HepG2 (cell line): ENCODE data around the gene ITGA2. TPM values are rescaled to one million over a fixed set of nuclear protein-coding genes. Genes with fewer than 3 reads are reported as not detected.

Experiments
- ASH2L ChIP-seq: fragments of 300-600, 200-600 bp; sonication (generic); IDR thresholded peaks from 2 replicates; pipeline ENCODE4 v1.7.0; 2017; ENCODE audit warnings: low read depth, mild to moderate bottlenecking, moderate library complexity, mixed read lengths, low read length; ENCODE audit not compliant: insufficient read length
- ATF1 ChIP-seq: IDR thresholded peaks from 2 replicates; pipeline ENCODE4 v1.6.1; 2016; ENCODE audit warnings: mild to moderate bottlenecking, control low read depth
- BCL6 ChIP-seq: IDR thresholded peaks from 2 replicates; pipeline ENCODE4 v1.6.1; 2016; ENCODE audit warnings: missing genetic modification reagents, missing compliant biosample characterization
- FOXA3 ChIP-seq: IDR thresholded peaks from 2 replicates; pipeline ENCODE4 v1.6.1; 2016; ENCODE audit warnings: missing genetic modification reagents, missing compliant biosample characterization
- GPN1 ChIP-seq: sonication (generic); formaldehyde crosslinking; IDR thresholded peaks from 2 replicates; pipeline ENCODE4 v1.5.1; 2020; ENCODE audit warnings: missing genetic modification reagents, borderline replicate concordance
- IRF2 ChIP-seq: IDR thresholded peaks from 2 replicates; pipeline ENCODE4 v1.6.1; 2018; ENCODE audit warnings: missing genetic modification reagents, missing compliant biosample characterization
- KLF11 ChIP-seq: IDR thresholded peaks from 2 replicates; pipeline ENCODE4 v1.6.1; 2016; ENCODE audit warnings: missing compliant biosample characterization
- MED1 ChIP-seq: sonication (generic); formaldehyde crosslinking; IDR thresholded peaks from 2 replicates; pipeline ENCODE4 v1.4.0; 2020; ENCODE audit warnings: missing genetic modification reagents
- RAD51 ChIP-seq: fragments of 450-650 bp; IDR thresholded peaks from 2 replicates; pipeline ENCODE4 v1.6.1; 2016; ENCODE audit warnings: borderline replicate concordance
- SMARCC2 ChIP-seq: fragments of 450-650 bp; IDR thresholded peaks from 2 replicates; pipeline ENCODE4 v1.6.1; 2017; ENCODE audit warnings: antibody characterized with exemption, mild to moderate bottlenecking
- SOX6 ChIP-seq, 2 experiments: fragments of 450-650 bp in 1 of 2; sonication (generic) in 1 of 2; formaldehyde crosslinking in 1 of 2; IDR thresholded peaks; 2 replicates each; pipeline versions ENCODE4 v1.4.0 to v1.6.1; 2017 to 2020; ENCODE audit warnings: antibody characterized with exemption in 1 of 2, mild to moderate bottlenecking in 1 of 2, missing genetic modification reagents in 1 of 2
- TCF7L2 ChIP-seq: IDR thresholded peaks from 2 replicates; pipeline ENCODE4 v1.6.1; 2011; ENCODE audit warnings: mild to moderate bottlenecking, low read depth, low read length, moderate library complexity
- ZMYM3 ChIP-seq: sonication (generic); formaldehyde crosslinking; IDR thresholded peaks from 2 replicates; pipeline ENCODE4 v1.5.1; 2020; ENCODE audit warnings: mild to moderate bottlenecking, missing genetic modification reagents
- ZNF552 ChIP-seq: sonication (generic); formaldehyde crosslinking; IDR thresholded peaks from 2 replicates; pipeline ENCODE4 v1.9.0; 2022; ENCODE audit warnings: missing genetic modification reagents, mild to moderate bottlenecking, borderline replicate concordance
- ZNF562 ChIP-seq: sonication (generic); formaldehyde crosslinking; IDR thresholded peaks from 2 replicates; pipeline ENCODE4 v1.8.0; 2022; ENCODE audit warnings: missing genetic modification reagents, borderline replicate concordance
- ZNF724P ChIP-seq: sonication (generic); formaldehyde crosslinking; IDR thresholded peaks from 2 replicates; pipeline ENCODE4 v1.8.0; 2022; ENCODE audit warnings: missing genetic modification reagents, borderline replicate concordance
- ZNF749 ChIP-seq: sonication (generic); formaldehyde crosslinking; IDR thresholded peaks from 2 replicates; pipeline ENCODE4 v1.8.0; 2022; ENCODE audit warnings: mild to moderate bottlenecking, missing genetic modification reagents, moderate library complexity, borderline replicate concordance
- polyA plus RNA-seq, 8 experiments: library from polyadenylated mRNA; depleted of rRNA in 3 of 8; stranded (reverse) in 7 of 8; unstranded in 1 of 8; fragments of >200 nt; fragmentation: Illumina TruSeq in 4 of 8; extraction: Trizol in 4 of 8; gene quantifications; 2 replicates each; pipeline versions ENCODE4 v1.2.1 to v1.2.3, GENCODE V29; 2011 to 2016; ENCODE audit warnings: low read depth in 4 of 8, missing spikeins in 1 of 8, mixed read lengths in 1 of 8; ENCODE audit not compliant: insufficient read depth in 1 of 8
- total RNA-seq, 5 experiments: library from RNA; depleted of rRNA; stranded (reverse); fragments of >200 nt; fragmentation: Illumina TruSeq; extraction: Trizol; gene quantifications; 2 replicates each; pipeline ENCODE4 v1.2.3, GENCODE V29; 2016; ENCODE audit warnings: low read depth in 1 of 5
- TF ChIP-seq, protein P1 (sequence below): sonication (generic); formaldehyde crosslinking; IDR thresholded peaks from 2 replicates; pipeline ENCODE4 v1.8.1; 2023; ENCODE audit warnings: missing genetic modification reagents, mild to moderate bottlenecking, borderline replicate concordance
- TF ChIP-seq, protein P2 (sequence below): sonication (generic); formaldehyde crosslinking; IDR thresholded peaks from 2 replicates; pipeline ENCODE4 v1.8.0; 2022; ENCODE audit warnings: mild to moderate bottlenecking, missing genetic modification reagents, moderate library complexity
- TF ChIP-seq, protein P3 (sequence below): sonication (generic); formaldehyde crosslinking; IDR thresholded peaks from 2 replicates; pipeline ENCODE4 v1.4.0; 2020; ENCODE audit warnings: missing genetic modification reagents
- TF ChIP-seq, protein P4 (sequence below): sonication (generic); formaldehyde crosslinking; IDR thresholded peaks from 2 replicates; pipeline ENCODE4 v1.5.0; 2020; ENCODE audit warnings: missing genetic modification reagents
- TF ChIP-seq, protein P5 (sequence below): IDR thresholded peaks from 2 replicates; pipeline ENCODE4 v1.6.1; 2016; ENCODE audit warnings: low read depth, control low read depth

The ITGA2 gene
- total and polyA plus RNA-seq, 2 of the 13 experiments (the other 11 are each of a cell fraction or from before 2014, with no cell fraction given): 15.8 to 58.3 TPM

DNA sequence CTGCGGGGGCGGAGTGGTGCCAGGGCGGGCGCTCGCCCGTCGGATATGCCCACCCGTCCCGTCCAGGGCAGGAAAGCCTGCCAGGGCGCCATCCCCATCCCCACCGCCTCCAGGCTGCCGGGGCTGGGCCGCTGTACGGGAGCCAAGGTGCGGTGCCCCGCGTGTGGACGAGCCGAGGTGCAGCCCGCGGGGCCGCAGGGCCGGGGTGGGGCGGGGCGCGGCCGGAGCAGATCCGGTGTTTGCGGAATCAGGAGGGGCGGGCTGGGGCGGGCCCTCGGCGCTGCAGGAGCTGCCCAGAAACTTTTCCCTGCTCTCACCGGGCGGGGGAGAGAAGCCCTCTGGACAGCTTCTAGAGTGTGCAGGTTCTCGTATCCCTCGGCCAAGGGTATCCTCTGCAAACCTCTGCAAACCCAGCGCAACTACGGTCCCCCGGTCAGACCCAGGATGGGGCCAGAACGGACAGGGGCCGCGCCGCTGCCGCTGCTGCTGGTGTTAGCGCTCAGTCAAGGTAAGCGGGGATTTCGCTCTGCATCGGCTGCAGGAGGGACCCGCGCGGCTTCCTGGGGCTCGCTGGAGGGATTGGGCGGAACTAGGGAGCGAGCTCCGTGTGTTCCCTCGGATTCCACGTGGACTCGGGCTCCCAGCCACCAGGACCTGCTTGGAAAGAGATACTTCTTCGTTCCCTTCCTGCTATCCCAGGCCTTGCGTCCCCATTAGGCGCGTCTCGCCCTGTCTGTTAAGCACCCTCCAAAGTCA lies at the start of gene ITGA2 (continued):
- TF ChIP-seq TCF7L2: no peak
- peak; percentile 27; the same call in 1 of the 2 replicates for TF ChIP-seq FOXA3 (CRISPR knock-in tag)
- TF ChIP-seq, protein P1, sequence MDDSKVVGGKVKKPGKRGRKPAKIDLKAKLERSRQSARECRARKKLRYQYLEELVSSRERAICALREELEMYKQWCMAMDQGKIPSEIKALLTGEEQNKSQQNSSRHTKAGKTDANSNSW (CRISPR knock-in tag): 0 out of 2 replicates have a peak, but pooled peaks have one; percentile 46
- TF ChIP-seq SMARCC2: no peak
- TF ChIP-seq, protein P2, sequence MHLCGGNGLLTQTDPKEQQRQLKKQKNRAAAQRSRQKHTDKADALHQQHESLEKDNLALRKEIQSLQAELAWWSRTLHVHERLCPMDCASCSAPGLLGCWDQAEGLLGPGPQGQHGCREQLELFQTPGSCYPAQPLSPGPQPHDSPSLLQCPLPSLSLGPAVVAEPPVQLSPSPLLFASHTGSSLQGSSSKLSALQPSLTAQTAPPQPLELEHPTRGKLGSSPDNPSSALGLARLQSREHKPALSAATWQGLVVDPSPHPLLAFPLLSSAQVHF (CRISPR knock-in tag): peak; percentile 72; the same call in 1 of the 2 replicates
- TF ChIP-seq RAD51: no peak
- no peak for TF ChIP-seq ATF1 (CRISPR knock-in tag)
- no peak for TF ChIP-seq IRF2 (CRISPR knock-in tag)
- TF ChIP-seq, protein P3, sequence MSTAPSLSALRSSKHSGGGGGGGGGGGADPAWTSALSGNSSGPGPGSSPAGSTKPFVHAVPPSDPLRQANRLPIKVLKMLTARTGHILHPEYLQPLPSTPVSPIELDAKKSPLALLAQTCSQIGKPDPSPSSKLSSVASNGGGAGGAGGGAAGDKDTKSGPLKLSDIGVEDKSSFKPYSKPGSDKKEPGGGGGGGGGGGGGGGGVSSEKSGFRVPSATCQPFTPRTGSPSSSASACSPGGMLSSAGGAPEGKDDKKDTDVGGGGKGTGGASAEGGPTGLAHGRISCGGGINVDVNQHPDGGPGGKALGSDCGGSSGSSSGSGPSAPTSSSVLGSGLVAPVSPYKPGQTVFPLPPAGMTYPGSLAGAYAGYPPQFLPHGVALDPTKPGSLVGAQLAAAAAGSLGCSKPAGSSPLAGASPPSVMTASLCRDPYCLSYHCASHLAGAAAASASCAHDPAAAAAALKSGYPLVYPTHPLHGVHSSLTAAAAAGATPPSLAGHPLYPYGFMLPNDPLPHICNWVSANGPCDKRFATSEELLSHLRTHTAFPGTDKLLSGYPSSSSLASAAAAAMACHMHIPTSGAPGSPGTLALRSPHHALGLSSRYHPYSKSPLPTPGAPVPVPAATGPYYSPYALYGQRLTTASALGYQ: peak; percentile 64; the same call in 1 of the 2 replicates
- TF ChIP-seq, protein P4, sequence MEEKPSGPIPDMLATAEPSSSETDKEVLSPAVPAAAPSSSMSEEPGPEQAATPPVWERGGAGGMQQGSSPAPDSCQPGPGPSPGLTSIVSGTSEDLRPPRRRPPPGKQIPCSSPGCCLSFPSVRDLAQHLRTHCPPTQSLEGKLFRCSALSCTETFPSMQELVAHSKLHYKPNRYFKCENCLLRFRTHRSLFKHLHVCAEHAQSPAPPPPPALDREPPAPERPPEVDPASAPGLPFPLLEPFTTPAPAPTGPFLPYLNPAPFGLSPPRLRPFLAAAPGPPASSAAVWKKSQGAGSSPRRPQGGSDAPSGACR (CRISPR knock-in tag): no peak
- no peak for TF ChIP-seq ZNF562 (CRISPR knock-in tag)
- TF ChIP-seq GPN1 (CRISPR knock-in tag): no peak
- peak; percentile 73 for TF ChIP-seq ASH2L
- no peak for TF ChIP-seq ZMYM3
- no peak; the same call in 1 of the 2 replicates for TF ChIP-seq BCL6 (CRISPR knock-in tag)
- TF ChIP-seq KLF11 (CRISPR knock-in tag): 0 out of 2 replicates have a peak, but pooled peaks have one; percentile 21
- peak; percentile 79 for TF ChIP-seq MED1
- no peak; the same call in 1 of the 2 replicates for TF ChIP-seq ZNF749
- TF ChIP-seq, protein P5, sequence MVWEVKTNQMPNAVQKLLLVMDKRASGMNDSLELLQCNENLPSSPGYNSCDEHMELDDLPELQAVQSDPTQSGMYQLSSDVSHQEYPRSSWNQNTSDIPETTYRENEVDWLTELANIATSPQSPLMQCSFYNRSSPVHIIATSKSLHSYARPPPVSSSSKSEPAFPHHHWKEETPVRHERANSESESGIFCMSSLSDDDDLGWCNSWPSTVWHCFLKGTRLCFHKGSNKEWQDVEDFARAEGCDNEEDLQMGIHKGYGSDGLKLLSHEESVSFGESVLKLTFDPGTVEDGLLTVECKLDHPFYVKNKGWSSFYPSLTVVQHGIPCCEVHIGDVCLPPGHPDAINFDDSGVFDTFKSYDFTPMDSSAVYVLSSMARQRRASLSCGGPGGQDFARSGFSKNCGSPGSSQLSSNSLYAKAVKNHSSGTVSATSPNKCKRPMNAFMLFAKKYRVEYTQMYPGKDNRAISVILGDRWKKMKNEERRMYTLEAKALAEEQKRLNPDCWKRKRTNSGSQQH (CRISPR knock-in tag): no peak
- TF ChIP-seq SOX6 (IDR thresholded peaks at IDR 0.05): no peak
- peak; percentile 72 for TF ChIP-seq SOX6 (CRISPR knock-in tag; IDR thresholded peaks at IDR 0.05)
- no peak for TF ChIP-seq ZNF552 (CRISPR knock-in tag)
- TF ChIP-seq ZNF724P (CRISPR knock-in tag): no peak
